22Rv1 (cell line): ENCODE data around the gene RBM19.

Source experiments
- ZFX ChIP-seq: fragments of 450-650 bp; IDR thresholded peaks from 2 replicates; pipeline ENCODE4 v1.6.1; 2017; ENCODE audit warnings: antibody characterized with exemption, borderline replicate concordance
- TF ChIP-seq, protein P1 (sequence below): fragments of 450-650 bp; IDR thresholded peaks from 2 replicates; pipeline ENCODE4 v1.5.1; 2017; ENCODE audit warnings: mild to moderate bottlenecking

DNA sequence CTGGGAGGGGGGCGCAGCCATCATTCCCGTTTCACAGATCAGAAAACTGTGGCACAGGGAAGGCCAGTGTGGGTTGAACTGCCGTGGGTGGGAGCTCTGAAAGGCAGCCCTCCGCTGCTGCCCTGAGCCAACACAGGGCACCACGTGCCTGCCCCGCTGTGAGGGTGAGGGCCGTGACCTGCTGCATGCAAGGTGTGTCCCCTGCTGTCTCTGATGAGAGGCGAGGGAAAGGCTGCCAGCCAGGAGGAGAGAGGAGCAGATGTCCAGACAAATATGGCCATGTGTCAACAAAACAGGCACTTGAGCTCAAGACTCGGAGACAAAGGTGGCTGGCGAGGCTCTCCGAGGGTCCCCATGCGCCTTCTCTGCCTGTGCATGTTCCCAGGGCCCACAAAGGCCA lies 108.8 kb downstream of the RBM19 start:
- TF ChIP-seq, protein P1, sequence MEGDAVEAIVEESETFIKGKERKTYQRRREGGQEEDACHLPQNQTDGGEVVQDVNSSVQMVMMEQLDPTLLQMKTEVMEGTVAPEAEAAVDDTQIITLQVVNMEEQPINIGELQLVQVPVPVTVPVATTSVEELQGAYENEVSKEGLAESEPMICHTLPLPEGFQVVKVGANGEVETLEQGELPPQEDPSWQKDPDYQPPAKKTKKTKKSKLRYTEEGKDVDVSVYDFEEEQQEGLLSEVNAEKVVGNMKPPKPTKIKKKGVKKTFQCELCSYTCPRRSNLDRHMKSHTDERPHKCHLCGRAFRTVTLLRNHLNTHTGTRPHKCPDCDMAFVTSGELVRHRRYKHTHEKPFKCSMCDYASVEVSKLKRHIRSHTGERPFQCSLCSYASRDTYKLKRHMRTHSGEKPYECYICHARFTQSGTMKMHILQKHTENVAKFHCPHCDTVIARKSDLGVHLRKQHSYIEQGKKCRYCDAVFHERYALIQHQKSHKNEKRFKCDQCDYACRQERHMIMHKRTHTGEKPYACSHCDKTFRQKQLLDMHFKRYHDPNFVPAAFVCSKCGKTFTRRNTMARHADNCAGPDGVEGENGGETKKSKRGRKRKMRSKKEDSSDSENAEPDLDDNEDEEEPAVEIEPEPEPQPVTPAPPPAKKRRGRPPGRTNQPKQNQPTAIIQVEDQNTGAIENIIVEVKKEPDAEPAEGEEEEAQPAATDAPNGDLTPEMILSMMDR: no peak
- no peak for TF ChIP-seq ZFX
